Left ventricle myocardium superior (tissue), 1 donor: ENCODE data around the gene PDIA2. TPM values are rescaled to one million over a fixed set of nuclear protein-coding genes. Genes with fewer than 3 reads are reported as not detected.
"Not testable (repeated sequence)": the region's sequence is repeated elsewhere in the genome, so short reads cannot be mapped to it uniquely, and the experiment has no call there.

Experiments used
- ATAC-seq: fragments of 200-7000 bp; cut with Tn5 transposase; one replicate; pipeline ENCODE4 v1.9.1; 2020; ENCODE audit warnings: mild to moderate bottlenecking, moderate library complexity
- DNase-seq: peaks from one replicate; pipeline ENCODE4 v3.0.0-alpha.2; 2020
- intact Hi-C: fragments of 100-400 bp; cut with micrococcal nuclease; formaldehyde crosslinking; loops from one replicate; pipeline ENCODE4 v1.11.0; 2022
- total RNA-seq: library from RNA; stranded (reverse); fragmentation: NEBNext Ultra II Directional; extraction: Animal tissue kit (Norgen Biotek cat#: 25700); gene quantifications from one replicate; pipeline ENCODE4 v1.2.1, GENCODE V29; 2021
- donor health status: DM: no; HTN: yes; CAD: no; lungs with severe emphysema.

Gene PDIA2
- total RNA-seq, 1 donor from 2014 or later: 2.6 TPM

- ATAC-seq: no peak
- intact Hi-C loops: no loop called here
- DNase-seq: no peak
Observed at GRCh38 chr16:262121-262745, 20.7 kb upstream of the PDIA2 start.

- DNase-seq (no peak), ATAC-seq (no peak)
- intact Hi-C loops: no loop called here
Observed at GRCh38 chr16:263182-263774, 19.7 kb upstream of the PDIA2 start.

GRCh38 chr16:263944-264343 is 19.0 kb upstream of the PDIA2 start:
- no peak for DNase-seq
- no peak for ATAC-seq
- intact Hi-C loops: no loop called here

- DNase-seq (no peak), ATAC-seq (no peak)
- intact Hi-C loops: no loop called here
Observed at GRCh38 chr16:264440-264951, 18.5 kb upstream of the PDIA2 start.

- DNase-seq: no peak
- ATAC-seq: no peak
- intact Hi-C loops: no loop called here
Observed at GRCh38 chr16:265002-265529, 17.9 kb upstream of the PDIA2 start.

GRCh38 chr16:265711-266110 is 17.3 kb upstream of the PDIA2 start:
- DNase-seq (no peak), ATAC-seq (no peak)
- intact Hi-C loops: no loop called here

GRCh38 chr16:266258-267164 is 16.5 kb upstream of the PDIA2 start:
- no peak for DNase-seq
- ATAC-seq: peak; percentile 8

GRCh38 chr16:267562-267961 is 15.4 kb upstream of the PDIA2 start:
- ATAC-seq, intact Hi-C loops, DNase-seq: not testable (repeated sequence)

More at GRCh38 chr16:266258-267164, 16.5 kb upstream of the PDIA2 start:
- intact Hi-C loops: no loop called here

GRCh38 chr16:268141-269053 is 14.6 kb upstream of the PDIA2 start:
- DNase-seq: no peak
- intact Hi-C loops: no loop called here
- ATAC-seq: no peak

GRCh38 chr16:269061-269796 is 13.7 kb upstream of the PDIA2 start:
- no peak for DNase-seq
- intact Hi-C loops: no loop called here
- ATAC-seq: no peak

- intact Hi-C loops: no loop called here
- no peak for ATAC-seq
- no peak for DNase-seq
Observed at GRCh38 chr16:270381-271255, 12.3 kb upstream of the PDIA2 start.

- ATAC-seq (no peak), DNase-seq (no peak)
- intact Hi-C loops: no loop called here
Observed at GRCh38 chr16:272633-273546, 10.1 kb upstream of the PDIA2 start.

- no peak for DNase-seq
- ATAC-seq: no peak
- intact Hi-C loops: no loop called here
Observed at GRCh38 chr16:273547-274421, 9.2 kb upstream of the PDIA2 start.

- DNase-seq: no peak
- intact Hi-C loops: no loop called here
- peak; percentile 29 for ATAC-seq
Observed at GRCh38 chr16:275041-275641, 7.8 kb upstream of the PDIA2 start.

GRCh38 chr16:275786-276232 is 7.2 kb upstream of the PDIA2 start, which contains the start of gene RGS11:
RGS11 (minus strand) TSS chr16:275944; CDS start chr16:275911, 33 bp downstream.
- ATAC-seq: peak; percentile 54
- DNase-seq: peak; percentile 60

More at GRCh38 chr16:275786-276232, 7.2 kb upstream of the PDIA2 start, which contains the start of gene RGS11:
- intact Hi-C loops: no loop called here
